ENCODE data around the gene NMUR2.

NMUR2 gene

DNA sequence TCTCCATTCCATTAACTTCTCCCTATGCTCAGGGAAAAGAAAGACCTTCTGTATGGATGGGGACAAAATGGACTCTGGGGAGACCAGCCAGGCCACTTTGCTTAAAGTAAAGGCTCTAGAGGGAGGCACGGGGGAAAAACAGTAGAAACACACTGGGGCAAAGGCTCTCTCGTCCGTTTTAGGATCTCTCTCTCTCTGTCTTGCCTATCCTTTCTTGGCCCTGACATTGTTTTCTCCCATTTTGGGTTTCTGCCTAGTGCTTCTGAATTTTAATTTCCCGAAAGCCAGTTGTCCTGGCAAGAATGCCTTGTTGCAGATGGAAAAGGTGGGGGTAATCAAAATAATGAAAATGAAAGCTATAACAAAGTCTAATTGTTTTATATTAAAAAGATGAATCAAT lies 28.2 kb downstream of the NMUR2 start:
- Histone ChIP-seq H3K4me3 (ENCODE audit: low read depth in 1 of 2, low read length in 2 of 2) (no peak overlapping the region), H3K27me3 (ENCODE audit: control insufficient read depth in 1 of 2, insufficient read depth in 2 of 2, low read length in 2 of 2) (no peaks in the 10 kb centered on the region), H3K27ac (ENCODE audit: low read depth, low read length) (no peak overlapping the region), H3K36me3 (ENCODE audit: control insufficient read depth in 1 of 2, insufficient read depth in 2 of 2, low read length in 2 of 2) (no peaks in the 10 kb centered on the region), H3K9me3 (ENCODE audit: control insufficient read depth in 1 of 2, low read length in 2 of 2) (no peaks in the 10 kb centered on the region), H3K9ac (ENCODE audit: low read depth in 1 of 2, low read length in 2 of 2) (no peak overlapping the region), H3K4me1 (ENCODE audit: control insufficient read depth in 1 of 2, insufficient read depth in 2 of 2, low read length in 2 of 2) (no peaks in the 10 kb centered on the region)

DNA sequence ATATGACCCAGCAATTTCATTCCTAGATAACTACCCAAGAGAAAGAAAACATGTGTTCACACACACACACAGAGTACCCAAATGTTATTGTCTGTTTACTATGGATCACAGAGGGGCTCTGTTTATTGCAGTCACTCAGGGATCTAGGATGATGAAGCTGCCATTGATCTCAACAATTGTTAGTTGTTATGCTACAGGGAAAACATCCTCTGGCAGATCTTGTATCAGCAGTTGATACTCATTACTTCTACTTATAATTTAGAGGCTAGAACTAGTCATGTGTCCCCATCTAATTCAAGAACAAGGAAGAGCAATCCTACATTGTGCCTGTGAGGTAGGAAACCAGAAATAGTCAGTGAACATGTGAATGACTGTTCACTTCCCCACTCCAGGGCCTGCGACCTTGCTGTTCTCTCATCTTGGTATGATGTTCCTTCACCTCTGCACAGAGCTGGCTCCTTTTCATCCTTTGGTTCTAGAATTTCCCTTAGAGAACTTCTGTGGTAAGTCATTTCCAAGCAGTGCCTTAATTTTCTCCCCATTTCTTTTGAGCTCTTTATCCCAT lies 30.3 kb downstream of the NMUR2 start:
- Histone ChIP-seq H3K27ac (ENCODE audit: low read depth, low read length) (no peak overlapping the region), H3K9ac (ENCODE audit: low read depth in 1 of 2, low read length in 2 of 2) (no peak overlapping the region), H3K27me3 (ENCODE audit: control insufficient read depth in 1 of 2, insufficient read depth in 2 of 2, low read length in 2 of 2) (no peaks in the 10 kb centered on the region), H3K36me3 (ENCODE audit: control insufficient read depth in 1 of 2, insufficient read depth in 2 of 2, low read length in 2 of 2) (no peaks in the 10 kb centered on the region), H3K4me1 (ENCODE audit: control insufficient read depth in 1 of 2, insufficient read depth in 2 of 2, low read length in 2 of 2) (no peaks in the 10 kb centered on the region), H3K9me3 (ENCODE audit: control insufficient read depth in 1 of 2, low read length in 2 of 2) (no peaks in the 10 kb centered on the region), H3K4me3 (ENCODE audit: low read depth in 1 of 2, low read length in 2 of 2) (no peak overlapping the region)

DNA sequence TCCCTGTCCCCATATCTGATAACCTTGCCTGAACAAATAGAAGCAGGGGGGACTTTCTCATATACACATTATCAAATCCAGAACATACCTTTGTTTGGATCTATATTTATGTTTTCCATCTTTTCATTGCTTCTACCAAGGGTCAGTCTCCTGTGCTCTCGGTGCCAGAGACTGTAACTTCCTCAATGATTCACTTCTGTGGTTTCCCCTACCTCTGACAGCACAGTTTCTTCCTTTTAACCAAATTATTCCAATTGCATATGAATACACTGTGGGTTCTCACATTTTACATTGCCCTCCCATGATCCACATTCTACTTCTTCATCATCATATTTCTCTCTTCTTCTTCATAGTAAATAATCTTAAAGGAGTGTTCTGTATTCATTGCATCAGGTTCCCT lies 32.2 kb downstream of the NMUR2 start:
- no peak overlapping the region for H3K4me3 ChIP-seq (ENCODE audit: low read depth in 1 of 2, low read length in 2 of 2)
- H3K36me3 ChIP-seq (ENCODE audit: control insufficient read depth in 1 of 2, insufficient read depth in 2 of 2, low read length in 2 of 2): no peaks in the 10 kb centered on the region
- no peaks in the 10 kb centered on the region for H3K27me3 ChIP-seq (ENCODE audit: control insufficient read depth in 1 of 2, insufficient read depth in 2 of 2, low read length in 2 of 2)
- H3K4me1 ChIP-seq (ENCODE audit: control insufficient read depth in 1 of 2, insufficient read depth in 2 of 2, low read length in 2 of 2): no peaks in the 10 kb centered on the region
- no peak overlapping the region for H3K27ac ChIP-seq (ENCODE audit: low read depth, low read length)
- no peak overlapping the region for H3K9ac ChIP-seq (ENCODE audit: low read depth in 1 of 2, low read length in 2 of 2)
- H3K9me3 ChIP-seq (ENCODE audit: control insufficient read depth in 1 of 2, low read length in 2 of 2): no peaks in the 10 kb centered on the region

DNA sequence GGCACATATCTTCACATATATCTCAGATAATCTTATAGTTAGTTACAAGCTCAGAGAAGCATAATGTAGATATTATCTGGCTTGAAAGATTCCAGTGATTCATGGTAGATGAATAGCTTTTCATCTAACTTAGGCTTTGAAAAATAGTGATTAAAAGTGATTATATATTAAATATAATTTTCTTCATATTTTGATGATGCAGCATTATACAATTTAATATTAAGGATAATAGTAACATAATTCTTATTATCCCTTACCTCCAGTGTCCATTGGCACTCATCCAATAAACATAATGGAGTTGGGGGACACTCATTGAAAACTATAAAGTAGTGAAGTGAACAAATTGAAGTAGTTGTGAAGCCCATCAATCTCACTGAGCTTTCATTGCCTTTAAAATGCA lies 35.8 kb downstream of the NMUR2 start:
- H3K9me3 ChIP-seq (ENCODE audit: control insufficient read depth in 1 of 2, low read length in 2 of 2): no peaks in the 10 kb centered on the region
- H3K4me1 ChIP-seq (ENCODE audit: control insufficient read depth in 1 of 2, insufficient read depth in 2 of 2, low read length in 2 of 2): no peaks in the 10 kb centered on the region
- no peaks in the 10 kb centered on the region for H3K36me3 ChIP-seq (ENCODE audit: control insufficient read depth in 1 of 2, insufficient read depth in 2 of 2, low read length in 2 of 2)
- no peak overlapping the region for H3K9ac ChIP-seq (ENCODE audit: low read depth in 1 of 2, low read length in 2 of 2)
- H3K27ac ChIP-seq (ENCODE audit: low read depth, low read length): no peak overlapping the region
- H3K4me3 ChIP-seq (ENCODE audit: low read depth in 1 of 2, low read length in 2 of 2): no peak overlapping the region
- no peaks in the 10 kb centered on the region for H3K27me3 ChIP-seq (ENCODE audit: control insufficient read depth in 1 of 2, insufficient read depth in 2 of 2, low read length in 2 of 2)

DNA sequence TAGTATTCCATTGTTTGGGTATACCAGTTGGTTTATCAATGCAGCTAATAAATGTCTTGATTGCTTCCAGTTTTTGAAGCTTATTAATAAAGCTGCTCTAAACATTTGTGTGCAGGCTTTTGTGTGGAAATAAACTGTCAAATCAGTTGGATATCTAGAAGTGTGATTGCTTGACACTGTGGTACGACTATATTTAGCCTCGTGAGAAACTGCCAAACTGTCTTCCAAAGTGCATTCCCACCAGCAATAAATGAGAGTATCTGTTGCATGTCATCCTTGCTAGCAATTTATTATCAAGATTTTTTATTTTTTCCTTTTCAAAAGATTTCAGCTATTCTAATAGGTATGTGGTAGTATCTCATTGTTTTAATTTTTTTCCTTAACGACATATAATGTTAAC lies 37.5 kb downstream of the NMUR2 start:
- H3K4me3 ChIP-seq (ENCODE audit: low read depth in 1 of 2, low read length in 2 of 2): no peak overlapping the region
- H3K27ac ChIP-seq (ENCODE audit: low read depth, low read length): no peak overlapping the region
- H3K9ac ChIP-seq (ENCODE audit: low read depth in 1 of 2, low read length in 2 of 2): no peak overlapping the region
- no peaks in the 10 kb centered on the region for H3K4me1 ChIP-seq (ENCODE audit: control insufficient read depth in 1 of 2, insufficient read depth in 2 of 2, low read length in 2 of 2)
- no peaks in the 10 kb centered on the region for H3K9me3 ChIP-seq (ENCODE audit: control insufficient read depth in 1 of 2, low read length in 2 of 2)
- no peaks in the 10 kb centered on the region for H3K36me3 ChIP-seq (ENCODE audit: control insufficient read depth in 1 of 2, insufficient read depth in 2 of 2, low read length in 2 of 2)
- no peaks in the 10 kb centered on the region for H3K27me3 ChIP-seq (ENCODE audit: control insufficient read depth in 1 of 2, insufficient read depth in 2 of 2, low read length in 2 of 2)

DNA sequence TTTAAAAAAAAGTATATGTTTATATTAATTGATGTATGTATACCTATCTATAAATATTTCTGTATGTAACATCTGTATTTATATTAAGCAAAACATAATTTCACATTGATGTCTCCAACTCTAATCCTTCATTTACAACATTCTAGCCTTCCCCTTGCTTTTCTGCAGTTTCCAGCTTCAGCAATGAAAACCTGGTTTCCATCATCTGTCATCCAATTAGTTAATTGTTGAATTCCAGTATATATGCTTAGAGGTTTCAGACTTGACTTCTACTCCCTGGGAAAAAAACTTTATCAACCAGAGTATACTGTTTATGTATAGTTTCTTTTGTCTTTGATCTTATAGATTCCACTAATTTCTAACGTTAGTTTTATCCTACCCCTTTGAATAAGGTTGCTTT lies 38.4 kb downstream of the NMUR2 start:
- Histone ChIP-seq H3K4me1 (ENCODE audit: control insufficient read depth in 1 of 2, insufficient read depth in 2 of 2, low read length in 2 of 2) (no peaks in the 10 kb centered on the region), H3K27me3 (ENCODE audit: control insufficient read depth in 1 of 2, insufficient read depth in 2 of 2, low read length in 2 of 2) (no peaks in the 10 kb centered on the region), H3K9ac (ENCODE audit: low read depth in 1 of 2, low read length in 2 of 2) (no peak overlapping the region), H3K9me3 (ENCODE audit: control insufficient read depth in 1 of 2, low read length in 2 of 2) (no peaks in the 10 kb centered on the region), H3K36me3 (ENCODE audit: control insufficient read depth in 1 of 2, insufficient read depth in 2 of 2, low read length in 2 of 2) (no peaks in the 10 kb centered on the region), H3K27ac (ENCODE audit: low read depth, low read length) (no peak overlapping the region), H3K4me3 (ENCODE audit: low read depth in 1 of 2, low read length in 2 of 2) (no peak overlapping the region)

DNA sequence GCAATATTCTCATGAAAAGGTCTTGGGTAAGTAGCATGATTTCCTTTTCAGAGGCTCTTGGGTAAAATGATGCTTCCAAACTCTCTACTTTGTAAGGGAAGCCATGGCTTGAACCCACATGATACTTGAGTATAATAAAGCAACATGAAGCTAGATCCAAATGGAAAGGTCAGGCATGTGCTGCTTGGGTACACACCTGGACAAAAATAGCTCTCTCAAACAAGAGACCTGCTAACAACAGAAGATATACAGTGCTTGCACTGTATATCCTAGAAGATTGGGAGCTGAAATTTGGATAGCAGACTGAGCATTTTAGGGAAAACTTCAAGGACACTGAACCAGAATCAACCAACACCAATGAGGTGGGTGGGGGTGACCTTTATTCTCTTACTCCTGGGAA lies 40.2 kb downstream of the NMUR2 start:
- Histone ChIP-seq H3K9ac (ENCODE audit: low read depth in 1 of 2, low read length in 2 of 2) (no peak overlapping the region), H3K27me3 (ENCODE audit: control insufficient read depth in 1 of 2, insufficient read depth in 2 of 2, low read length in 2 of 2) (no peaks in the 10 kb centered on the region), H3K27ac (ENCODE audit: low read depth, low read length) (no peak overlapping the region), H3K9me3 (ENCODE audit: control insufficient read depth in 1 of 2, low read length in 2 of 2) (no peaks in the 10 kb centered on the region), H3K4me1 (ENCODE audit: control insufficient read depth in 1 of 2, insufficient read depth in 2 of 2, low read length in 2 of 2) (no peaks in the 10 kb centered on the region), H3K36me3 (ENCODE audit: control insufficient read depth in 1 of 2, insufficient read depth in 2 of 2, low read length in 2 of 2) (no peaks in the 10 kb centered on the region), H3K4me3 (ENCODE audit: low read depth in 1 of 2, low read length in 2 of 2) (no peak overlapping the region)

DNA sequence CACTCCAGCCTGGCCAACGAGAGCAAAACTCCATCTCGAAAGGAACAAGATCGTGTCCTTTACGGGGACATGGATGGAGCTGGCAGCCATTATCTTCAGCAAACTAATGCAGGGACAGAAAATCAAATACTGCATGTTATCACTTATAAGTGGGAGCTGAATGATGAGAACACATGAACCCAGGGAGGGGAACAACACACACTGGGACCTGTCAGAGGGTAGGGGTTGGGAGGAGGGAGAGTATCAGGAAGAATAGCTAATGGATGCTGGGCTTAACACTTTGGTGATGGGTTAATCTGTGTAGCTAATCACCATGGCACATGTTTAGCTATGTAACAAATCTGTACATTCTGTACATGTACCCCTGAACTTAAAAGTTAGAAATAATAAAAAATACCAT lies 40.9 kb downstream of the NMUR2 start:
- Histone ChIP-seq H3K9ac (ENCODE audit: low read depth in 1 of 2, low read length in 2 of 2) (no peak overlapping the region), H3K9me3 (ENCODE audit: control insufficient read depth in 1 of 2, low read length in 2 of 2) (no peaks in the 10 kb centered on the region), H3K27ac (ENCODE audit: low read depth, low read length) (no peak overlapping the region), H3K4me1 (ENCODE audit: control insufficient read depth in 1 of 2, insufficient read depth in 2 of 2, low read length in 2 of 2) (no peaks in the 10 kb centered on the region), H3K36me3 (ENCODE audit: control insufficient read depth in 1 of 2, insufficient read depth in 2 of 2, low read length in 2 of 2) (no peaks in the 10 kb centered on the region), H3K27me3 (ENCODE audit: control insufficient read depth in 1 of 2, insufficient read depth in 2 of 2, low read length in 2 of 2) (no peaks in the 10 kb centered on the region), H3K4me3 (ENCODE audit: low read depth in 1 of 2, low read length in 2 of 2) (no peak overlapping the region)

DNA sequence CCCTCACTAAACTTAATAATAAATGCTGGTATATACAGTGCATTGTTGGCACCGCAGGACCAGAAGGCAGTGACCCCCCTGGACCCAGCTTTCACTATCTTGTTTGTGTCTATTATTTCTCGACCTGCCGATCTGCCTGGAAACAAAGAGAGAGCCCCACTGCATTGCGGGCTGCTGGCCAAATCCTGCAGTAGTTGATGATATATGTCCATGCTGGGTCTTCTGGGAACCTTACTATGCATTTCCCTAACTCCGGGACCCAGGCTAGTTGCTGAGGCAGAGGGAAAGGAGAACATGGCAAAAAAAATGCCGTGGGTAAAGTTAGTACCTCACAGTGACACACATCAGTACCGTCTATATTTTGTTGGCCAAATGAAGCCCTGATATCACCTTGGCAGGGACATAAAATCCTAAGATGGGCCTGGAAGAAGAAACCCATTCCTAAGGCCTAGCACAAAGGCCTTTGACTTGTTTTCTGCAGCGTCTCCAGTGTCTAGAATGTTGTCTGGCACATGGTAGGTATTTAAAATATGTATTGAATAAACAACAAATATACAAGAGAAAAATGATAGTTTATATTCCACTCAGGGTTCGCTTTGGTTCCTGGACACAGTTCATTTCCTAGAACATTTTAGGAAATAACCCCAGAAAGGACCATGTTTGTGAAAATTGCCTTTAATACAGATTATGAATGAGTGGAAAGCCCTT lies 46.1 kb downstream of the NMUR2 start:
- Histone ChIP-seq H3K36me3 (ENCODE audit: control insufficient read depth in 1 of 2, insufficient read depth in 2 of 2, low read length in 2 of 2) (no peaks in the 10 kb centered on the region), H3K9me3 (ENCODE audit: control insufficient read depth in 1 of 2, low read length in 2 of 2) (no peaks in the 10 kb centered on the region), H3K4me1 (ENCODE audit: control insufficient read depth in 1 of 2, insufficient read depth in 2 of 2, low read length in 2 of 2) (no peaks in the 10 kb centered on the region), H3K27me3 (ENCODE audit: control insufficient read depth in 1 of 2, insufficient read depth in 2 of 2, low read length in 2 of 2) (no peaks in the 10 kb centered on the region), H3K9ac (ENCODE audit: low read depth in 1 of 2, low read length in 2 of 2) (no peak overlapping the region), H3K4me3 (ENCODE audit: low read depth in 1 of 2, low read length in 2 of 2) (no peak overlapping the region), H3K27ac (ENCODE audit: low read depth, low read length) (no peak overlapping the region)

DNA sequence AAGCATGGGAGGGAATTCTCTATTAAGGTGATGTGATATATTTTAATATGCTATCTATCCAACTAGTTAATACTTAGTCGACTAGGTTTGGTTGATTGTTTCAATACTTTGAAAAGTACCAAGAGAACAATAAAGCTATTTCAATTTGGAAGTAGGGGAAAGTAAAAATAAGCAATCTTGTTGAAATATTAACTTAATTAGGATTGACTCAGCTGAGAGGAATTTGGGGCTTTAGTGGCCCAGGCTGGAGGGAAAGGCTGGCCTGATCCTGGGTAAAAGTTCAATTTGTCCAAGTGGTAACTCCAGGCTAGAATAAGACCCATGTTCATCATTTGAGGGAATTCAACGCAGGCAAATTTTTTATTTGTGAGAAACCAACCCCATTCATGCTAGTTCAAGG lies 48.6 kb downstream of the NMUR2 start:
- Histone ChIP-seq H3K9me3 (ENCODE audit: control insufficient read depth in 1 of 2, low read length in 2 of 2) (no peaks in the 10 kb centered on the region), H3K9ac (ENCODE audit: low read depth in 1 of 2, low read length in 2 of 2) (no peak overlapping the region), H3K27me3 (ENCODE audit: control insufficient read depth in 1 of 2, insufficient read depth in 2 of 2, low read length in 2 of 2) (no peaks in the 10 kb centered on the region), H3K36me3 (ENCODE audit: control insufficient read depth in 1 of 2, insufficient read depth in 2 of 2, low read length in 2 of 2) (no peaks in the 10 kb centered on the region), H3K4me1 (ENCODE audit: control insufficient read depth in 1 of 2, insufficient read depth in 2 of 2, low read length in 2 of 2) (no peaks in the 10 kb centered on the region), H3K27ac (ENCODE audit: low read depth, low read length) (no peak overlapping the region), H3K4me3 (ENCODE audit: low read depth in 1 of 2, low read length in 2 of 2) (no peak overlapping the region)

All from duodenal mucosa (tissue), 2 donors.